H1 (cell line): ENCODE data around the gene BDKRB1. TPM values are rescaled to one million over a fixed set of nuclear protein-coding genes. Genes with fewer than 3 reads are reported as not detected.

Experiments
- BACH1 ChIP-seq: IDR thresholded peaks from 2 replicates; pipeline ENCODE4 v1.6.1; 2012; ENCODE audit warnings: low read length, improper control_type of control experiment
- BRCA1 ChIP-seq: IDR thresholded peaks from 2 replicates; pipeline ENCODE4 v1.6.1; 2012; ENCODE audit warnings: low read depth, low read length, improper control_type of control experiment
- CBX8 ChIP-seq: fragments of 300-800, 300-1000 bp; sonication (generic); IDR thresholded peaks from 2 replicates; pipeline ENCODE4 v1.7.1; 2016; ENCODE audit warnings: low read depth, low read length, borderline replicate concordance
- GABPA ChIP-seq: IDR thresholded peaks from 2 replicates; pipeline ENCODE4 v1.6.1; 2011; ENCODE audit warnings: mild to moderate bottlenecking, low read length, moderate library complexity, borderline replicate concordance; ENCODE audit not compliant: insufficient read depth
- JUND ChIP-seq: IDR thresholded peaks from 2 replicates; pipeline ENCODE4 v1.6.1; 2011; ENCODE audit warnings: mild to moderate bottlenecking, improper control_type of control experiment, low read length
- PHF8 ChIP-seq: fragments of 200-600 bp; sonication (generic); conservative IDR thresholded peaks from 2 replicates; pipeline ENCODE4 v1.7.1; 2012; ENCODE audit warnings: low read depth, mild to moderate bottlenecking, inconsistent platforms, low read length, moderate library complexity
- SIN3A ChIP-seq, 2 experiments: IDR thresholded peaks in 1 of 2; conservative IDR thresholded peaks in 1 of 2; 2 replicates each; pipeline ENCODE4 v1.6.1; 2011 to 2012; ENCODE audit warnings: low read length in 2 of 2, improper control_type of control experiment in 1 of 2, low read depth in 1 of 2, mild to moderate bottlenecking in 1 of 2
- polyA plus RNA-seq, 7 experiments: library from polyadenylated mRNA; depleted of rRNA in 3 of 7; stranded (reverse) in 5 of 7; unstranded in 2 of 7; fragments of >200 nt in 5 of 7; fragments of 200-250 nt in 2 of 7; gene quantifications; 1 replicate in 5 of 7; 2 replicates in 1 of 7; 4 replicates in 1 of 7; pipeline versions ENCODE4 v1.2.1 to v1.2.3, GENCODE V29; 2011 to 2013; ENCODE audit warnings: missing spikeins in 2 of 7, mixed read lengths in 2 of 7
- total RNA-seq: library from RNA; stranded (reverse); fragmentation: NEBNext Ultra II Directional; extraction: Animal tissue kit (Norgen Biotek cat#: 25700); gene quantifications from 2 replicates; pipeline ENCODE4 v1.2.1, GENCODE V29; 2021
- TF ChIP-seq, protein P1 (sequence below): IDR thresholded peaks from 2 replicates; pipeline ENCODE4 v1.6.1; 2011; ENCODE audit warnings: low read length, improper control_type of control experiment

Gene BDKRB1
- total and polyA plus RNA-seq, 2 of the 8 experiments (the other 6 are each of a cell fraction or from before 2014, with no cell fraction given), result 0.27 TPM; not detected in 1

DNA sequence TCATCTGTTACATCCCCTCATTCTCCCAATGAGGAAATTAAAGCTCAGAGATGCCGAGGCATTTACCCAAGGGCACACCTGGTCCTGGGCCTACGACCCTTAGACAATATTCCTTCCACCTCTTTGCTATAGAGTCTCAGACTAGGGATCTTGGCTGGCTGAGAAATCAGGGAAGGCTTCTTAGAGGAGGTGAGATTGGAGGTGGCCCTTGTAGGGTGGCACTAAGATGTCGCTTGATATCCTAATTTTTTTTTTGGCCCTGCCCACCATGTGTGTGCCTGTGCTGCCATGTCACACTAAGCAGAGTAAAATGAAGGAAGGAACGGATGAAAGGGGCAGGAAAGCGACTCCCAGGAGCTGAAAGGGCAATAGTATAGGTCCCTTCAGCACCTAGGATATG is 30.8 kb upstream of the BDKRB1 start (continued):
- no peak for TF ChIP-seq SIN3A (conservative IDR thresholded peaks at IDR 0.05 in 1 of 2, IDR thresholded peaks at IDR 0.05 in 1 of 2; ENCODE audit: low read depth in 1 of 2, low read length in 2 of 2)
- TF ChIP-seq PHF8, result no peak
- TF ChIP-seq BACH1, result no peak
- TF ChIP-seq JUND, result no peak
- no peak for TF ChIP-seq CBX8
- TF ChIP-seq BRCA1, result no peak
- TF ChIP-seq GABPA, result no peak
- TF ChIP-seq, protein P1, sequence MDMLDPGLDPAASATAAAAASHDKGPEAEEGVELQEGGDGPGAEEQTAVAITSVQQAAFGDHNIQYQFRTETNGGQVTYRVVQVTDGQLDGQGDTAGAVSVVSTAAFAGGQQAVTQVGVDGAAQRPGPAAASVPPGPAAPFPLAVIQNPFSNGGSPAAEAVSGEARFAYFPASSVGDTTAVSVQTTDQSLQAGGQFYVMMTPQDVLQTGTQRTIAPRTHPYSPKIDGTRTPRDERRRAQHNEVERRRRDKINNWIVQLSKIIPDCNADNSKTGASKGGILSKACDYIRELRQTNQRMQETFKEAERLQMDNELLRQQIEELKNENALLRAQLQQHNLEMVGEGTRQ, result no peak
- TF ChIP-seq, all 59 proteins: peak for 0
